ENCODE data around the gene GALR2.

GALR2 gene

DNA sequence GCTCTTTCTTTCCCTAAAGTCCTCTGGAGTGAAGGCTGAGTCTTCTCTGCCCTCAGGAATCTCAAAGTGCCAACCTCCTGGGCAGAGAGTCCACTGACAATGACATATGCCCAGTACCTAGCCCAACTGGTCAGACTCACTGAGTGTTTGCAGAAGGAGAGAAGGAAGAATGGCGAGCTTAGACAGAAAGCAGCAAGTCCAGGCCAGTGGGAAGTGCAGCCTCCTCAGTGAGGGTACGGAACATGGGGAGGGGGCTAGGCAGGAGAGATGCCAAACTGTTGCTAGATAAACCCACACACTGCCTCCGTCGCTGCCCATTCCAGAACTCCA is 28.3 kb downstream of the GALR2 start:
- no peak for DNase-seq

DNA sequence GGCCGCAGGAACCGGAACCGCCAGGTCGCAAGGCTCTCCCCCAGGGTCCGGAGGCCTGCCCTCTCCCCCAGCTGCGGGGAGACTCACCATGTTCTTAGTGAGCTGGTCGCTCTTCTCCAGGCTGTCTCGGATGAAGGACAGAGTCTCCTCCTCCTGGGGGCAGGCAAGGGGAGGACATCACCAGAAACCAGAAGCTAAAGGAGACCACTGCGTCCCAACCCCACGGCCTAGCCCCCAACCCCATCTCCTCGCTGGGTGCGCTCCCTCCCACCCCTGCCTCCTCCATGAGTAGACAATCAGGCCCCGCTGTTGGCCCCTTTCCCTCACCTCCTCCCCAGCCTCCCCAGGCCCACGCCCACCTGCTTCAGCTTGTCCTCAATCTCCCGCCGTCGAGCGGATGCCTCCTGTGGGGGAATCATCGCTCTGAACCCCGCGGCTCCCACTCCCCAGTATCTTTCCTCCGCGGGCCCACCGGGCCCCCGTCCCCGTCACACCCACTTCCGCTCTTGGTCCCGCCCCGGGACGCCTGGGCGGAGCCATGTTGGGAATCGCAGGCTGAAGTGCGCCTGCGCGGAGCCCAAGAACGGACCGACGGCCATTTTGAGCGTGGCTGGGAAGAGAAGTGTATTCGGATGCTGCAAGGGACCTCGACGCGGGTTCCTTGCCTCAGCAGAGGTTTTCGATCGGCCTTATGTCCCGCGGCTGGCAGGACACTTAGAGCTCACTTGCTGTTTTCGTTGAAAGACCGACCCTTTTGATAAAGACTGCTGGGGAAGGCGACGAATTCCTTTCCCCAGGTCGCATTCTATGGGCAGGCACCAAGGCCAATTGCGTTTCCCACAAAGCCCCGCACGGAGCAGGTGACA is 28.9 kb downstream of the GALR2 start, which contains the start of gene EXOC7:
TSS of gene EXOC7 (minus strand) at position 514 of the 866 bp plus-strand sequence. CDS start at position 419, 95 bp downstream.
- peak; percentile 97 to 99 for DNase-seq

DNA sequence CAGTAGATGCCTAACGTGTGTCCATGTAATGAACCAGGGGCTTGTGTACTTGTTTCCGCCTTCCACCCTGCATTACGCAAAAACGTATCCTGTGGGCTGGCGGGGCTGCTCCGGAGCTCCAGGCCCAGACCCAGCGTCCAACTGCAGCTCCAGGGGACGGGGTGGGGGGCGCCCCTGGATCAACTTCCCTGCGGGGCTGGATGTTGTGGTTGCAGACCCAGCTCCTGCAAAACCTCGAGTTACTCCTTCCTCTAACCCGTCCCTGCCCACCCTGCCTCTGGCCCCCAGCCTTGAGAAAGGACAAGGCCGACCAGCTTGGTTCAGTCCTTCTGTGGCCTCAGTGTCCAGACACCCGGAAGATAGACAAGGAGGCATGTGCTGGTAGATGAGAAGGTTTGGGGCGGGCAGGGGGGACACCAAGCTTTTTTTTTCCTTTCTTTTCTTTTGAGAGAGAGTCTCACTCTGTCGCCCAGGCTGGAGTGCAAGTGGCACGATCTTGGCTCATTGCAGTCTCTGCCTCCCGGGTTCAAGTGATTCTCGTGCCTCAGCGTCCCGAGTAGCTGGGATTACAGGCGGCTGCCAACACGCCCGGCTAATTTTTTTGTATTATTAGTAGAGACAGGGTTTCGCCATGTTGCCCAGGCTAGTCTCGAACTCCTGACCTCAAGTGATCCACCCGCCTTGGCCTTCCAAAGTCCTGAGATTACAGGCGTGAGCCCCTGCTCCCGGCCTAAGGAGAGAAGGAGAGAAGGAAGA is 29.7 kb downstream of the GALR2 start:
- DNase-seq, result no peak

DNA sequence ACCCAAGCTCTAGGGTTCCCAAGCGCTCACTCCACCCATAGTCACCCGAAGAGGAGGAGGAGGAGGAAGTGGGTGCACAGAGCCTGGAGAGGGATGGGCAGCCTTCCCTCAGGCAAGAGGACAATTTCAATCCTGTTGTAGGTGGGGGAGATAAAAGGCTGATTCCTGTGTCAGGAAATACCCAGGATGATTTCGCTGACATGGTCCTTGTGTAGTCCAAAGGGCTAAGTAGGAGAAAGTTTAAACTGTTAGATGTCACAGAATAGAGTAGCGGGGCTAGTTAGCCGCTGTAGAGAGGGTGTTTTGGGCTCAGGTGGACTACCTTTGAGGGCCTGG is 30.3 kb downstream of the GALR2 start:
- no peak for DNase-seq

DNA sequence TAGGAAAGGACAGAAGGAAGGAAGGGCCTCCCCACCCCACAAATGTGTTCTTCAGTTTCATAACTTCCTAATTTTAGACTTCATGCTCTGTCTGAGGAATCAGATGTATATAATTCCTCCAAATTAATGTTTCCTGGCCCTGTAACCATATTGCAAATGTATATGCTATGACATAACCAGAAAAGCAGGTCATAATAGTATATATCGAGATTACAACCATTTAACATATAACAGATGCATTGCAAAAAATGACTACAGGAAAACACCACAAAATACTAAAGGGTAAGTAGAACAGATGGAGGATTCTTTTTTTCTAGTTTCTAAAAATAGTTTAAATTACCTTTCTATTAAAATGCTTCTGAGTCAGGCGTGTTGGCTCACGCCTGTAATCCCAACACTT is 32.1 kb downstream of the GALR2 start:
- no peak for DNase-seq

DNA sequence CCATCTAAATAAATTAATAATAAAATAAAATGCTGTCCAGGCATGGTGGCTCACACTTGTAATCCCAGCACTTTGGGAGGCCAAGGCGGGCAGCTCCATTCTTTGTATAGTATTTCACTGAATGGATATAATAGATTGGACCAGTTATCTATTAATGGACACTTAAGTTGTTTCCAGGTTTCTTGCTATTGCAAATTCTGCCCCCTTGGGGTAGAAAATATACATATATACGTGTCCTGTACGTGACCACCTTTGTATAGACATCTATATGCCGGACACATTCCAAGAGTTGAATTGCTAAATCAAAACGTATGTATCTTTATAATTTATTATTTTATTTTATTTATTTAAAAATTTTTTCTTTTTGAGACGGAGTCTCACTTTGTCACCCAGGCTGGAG is 32.9 kb downstream of the GALR2 start:
- DNase-seq, result no peak

DNA sequence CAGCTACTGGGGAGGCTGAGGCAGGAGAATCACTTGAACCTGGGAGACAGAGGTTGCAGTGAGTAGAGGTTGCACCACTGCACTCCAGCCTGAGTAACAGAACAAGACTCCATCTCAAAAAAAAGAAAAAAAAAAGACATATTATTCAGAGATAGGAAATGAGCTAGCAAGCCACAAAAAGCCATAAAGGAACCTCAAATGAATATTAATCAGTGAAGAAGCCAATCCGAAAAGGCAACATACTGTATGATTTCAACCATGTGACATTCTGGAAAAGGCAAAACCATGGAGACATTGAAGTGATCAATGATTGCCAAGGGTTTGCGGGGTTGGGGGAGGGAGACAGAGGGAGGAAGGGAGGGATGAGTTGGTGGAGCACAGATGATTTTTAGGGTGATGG is 37.4 kb downstream of the GALR2 start:
- DNase-seq, result no peak

DNA sequence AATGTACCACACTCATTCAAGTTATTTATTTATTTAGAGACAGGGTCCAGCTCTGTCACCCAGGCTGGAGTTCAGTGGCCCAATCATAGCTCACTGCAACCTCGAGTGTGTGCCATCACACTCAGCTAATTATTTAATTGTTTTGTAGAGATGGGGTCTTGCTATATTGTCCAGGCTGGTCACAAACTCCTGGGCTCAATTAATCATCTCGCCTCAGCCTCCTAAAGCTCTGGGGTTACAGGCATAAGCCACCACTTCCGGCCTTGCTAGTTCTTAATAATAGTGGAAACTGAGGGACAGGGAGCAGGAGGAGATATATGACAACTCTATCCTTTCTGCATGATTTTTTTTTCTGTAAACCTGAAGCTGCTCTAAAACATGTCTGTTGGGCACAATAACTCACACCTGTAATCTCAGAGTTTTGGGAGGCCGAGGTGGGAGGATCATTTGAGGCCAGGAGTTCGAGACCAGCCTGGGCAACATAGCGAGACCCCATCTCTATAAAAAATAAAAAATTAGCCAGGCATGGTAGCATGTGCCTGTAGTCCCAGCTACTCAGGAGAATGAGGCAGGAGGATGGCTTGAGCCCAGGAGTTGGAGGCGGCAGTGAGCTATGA is 40.7 kb downstream of the GALR2 start:
- no peak for DNase-seq

DNA sequence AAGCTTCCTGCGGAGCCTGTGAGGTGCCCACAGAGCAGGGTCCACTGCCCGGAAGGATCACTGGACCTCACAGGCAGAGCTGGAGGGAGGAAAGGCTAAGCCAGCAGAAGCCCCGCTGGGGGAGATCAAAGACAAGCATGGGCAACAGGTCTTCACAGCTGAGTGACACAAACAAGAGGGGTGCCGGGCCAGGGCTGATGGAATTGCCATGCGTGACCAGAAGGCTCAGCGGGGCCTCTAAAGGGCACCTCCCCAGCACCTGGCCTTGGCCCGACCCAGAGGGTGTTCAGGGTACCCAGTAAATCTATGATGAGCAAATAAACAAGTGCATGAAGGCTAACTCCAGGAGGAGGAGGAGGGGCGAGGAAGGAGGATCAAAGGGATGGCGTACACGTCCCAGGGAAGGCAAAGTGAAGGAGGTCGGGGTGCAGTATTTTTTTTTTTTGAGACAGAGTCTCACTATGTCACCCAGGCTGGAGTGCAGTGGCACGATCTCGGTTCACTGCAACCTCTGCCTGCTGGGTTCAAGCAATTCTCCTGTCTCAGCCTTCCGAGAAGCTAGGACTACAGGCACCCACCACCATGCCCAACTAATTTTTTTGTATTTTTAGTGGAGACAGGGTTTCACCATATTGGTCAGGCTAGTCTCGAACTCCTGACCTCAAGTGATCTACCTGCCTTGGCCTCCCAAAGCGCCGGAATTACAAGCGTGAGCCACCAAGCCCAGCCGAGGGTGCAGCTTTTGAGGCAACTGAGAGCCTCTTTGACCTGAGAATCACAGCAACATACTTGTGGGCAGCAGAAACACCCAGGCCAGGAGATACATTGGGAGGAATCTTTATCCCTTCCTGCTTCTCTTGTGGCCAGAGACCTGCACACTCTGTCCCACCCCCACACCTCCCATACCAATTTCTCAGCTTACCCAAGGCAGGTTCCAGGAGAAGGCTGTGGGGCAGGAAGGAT is 45.1 kb downstream of the GALR2 start:
- DNase-seq, result no peak

DNA sequence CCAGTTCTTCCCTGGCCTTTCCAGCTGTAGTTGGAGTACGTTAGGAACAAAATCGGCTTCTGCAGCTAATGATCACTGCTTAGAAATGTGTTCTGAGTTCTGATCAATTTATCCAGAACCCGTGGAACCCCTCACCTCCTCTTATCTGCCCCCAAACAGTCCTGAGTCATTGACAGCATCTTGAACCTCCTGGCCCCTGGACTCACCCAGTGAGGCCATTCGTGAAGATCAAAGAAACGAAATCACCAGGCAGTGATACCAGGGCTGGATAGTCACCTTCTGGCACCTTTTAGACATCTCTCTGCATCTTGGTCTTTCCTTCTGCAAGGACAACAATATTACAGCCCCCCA is 46.1 kb downstream of the GALR2 start:
- DNase-seq, result no peak

DNA sequence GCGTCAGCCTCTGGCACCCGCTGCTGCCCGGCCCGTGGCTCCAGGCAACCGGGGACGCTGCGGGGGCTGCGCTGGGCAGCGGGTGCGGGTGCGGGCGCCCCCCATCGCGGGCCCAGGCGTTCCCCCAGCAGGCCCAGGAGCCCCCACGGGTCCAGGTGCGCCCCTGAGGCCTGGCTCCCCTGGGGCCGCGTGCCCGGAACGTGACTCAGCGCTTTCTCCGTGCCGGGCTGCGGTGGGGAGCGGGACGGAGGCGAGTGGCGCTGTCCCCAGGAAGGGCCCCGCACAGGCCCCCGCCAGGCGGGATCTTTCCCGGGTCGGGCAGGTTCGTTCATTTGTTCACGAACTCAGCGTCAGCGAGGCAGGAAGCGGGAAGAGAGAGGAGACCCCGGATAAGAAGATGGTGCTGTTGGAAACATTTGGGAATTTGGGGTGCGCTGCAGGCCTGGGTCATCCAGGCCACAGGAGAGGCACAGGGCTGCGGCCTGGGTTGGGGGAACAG is 47.4 kb downstream of the GALR2 start:
- DNase-seq, result peak in 1 of 2 experiments; percentile 55

DNA sequence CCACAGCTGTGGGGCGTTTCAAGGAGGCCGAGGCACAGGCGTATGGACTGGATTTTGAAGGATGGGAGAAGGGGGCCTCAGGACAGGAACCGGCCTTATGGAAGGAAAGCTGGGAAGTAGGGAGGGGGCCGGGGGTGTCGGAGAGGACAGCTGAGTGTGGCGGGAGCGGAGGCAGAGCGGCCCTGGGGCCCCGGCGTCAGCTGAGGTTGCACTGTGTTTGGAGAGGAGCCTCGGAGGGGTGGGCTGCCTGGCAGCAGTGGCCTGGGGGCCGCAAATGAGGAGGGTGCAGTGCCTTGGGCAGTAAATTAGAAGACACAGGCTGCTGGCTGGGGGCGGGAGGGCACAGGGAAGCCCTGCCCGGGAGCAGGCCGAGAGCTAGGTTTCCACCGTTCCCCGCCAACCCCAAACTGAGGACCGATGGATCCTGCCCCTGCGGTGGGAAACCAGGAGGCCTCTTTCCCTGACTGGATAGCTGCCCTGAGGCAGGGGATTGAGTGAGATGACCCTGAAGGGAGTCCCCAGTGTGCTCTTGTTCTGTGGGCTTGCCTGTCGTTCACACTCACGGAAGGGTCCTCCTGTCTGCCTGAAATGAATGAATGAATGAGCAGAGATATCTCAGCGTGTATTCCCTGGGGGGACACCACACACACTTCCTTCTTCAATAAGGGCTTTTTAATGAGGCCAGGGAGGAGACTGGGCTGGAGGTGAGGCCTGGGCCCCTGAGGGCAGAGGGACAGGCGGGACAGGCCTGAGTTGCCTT is 48.0 kb downstream of the GALR2 start:
- no peak for DNase-seq

DNA sequence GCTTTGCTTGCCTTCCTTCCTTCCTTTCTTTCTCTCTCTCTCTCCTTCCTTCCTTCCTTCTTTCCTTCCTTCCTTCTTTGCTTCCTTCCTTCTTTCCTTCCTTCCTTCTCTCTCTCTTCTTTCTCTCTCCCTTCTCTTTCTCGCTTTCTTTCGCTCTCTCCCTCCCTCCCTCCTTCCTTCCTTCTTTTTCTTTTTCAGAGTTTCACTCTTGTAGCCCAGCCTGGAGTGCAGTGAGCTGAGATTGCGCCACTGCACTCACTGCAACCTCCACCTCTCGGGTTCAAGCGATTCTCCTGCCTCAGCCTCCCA is 48.6 kb downstream of the GALR2 start:
- no peak for DNase-seq

DNA sequence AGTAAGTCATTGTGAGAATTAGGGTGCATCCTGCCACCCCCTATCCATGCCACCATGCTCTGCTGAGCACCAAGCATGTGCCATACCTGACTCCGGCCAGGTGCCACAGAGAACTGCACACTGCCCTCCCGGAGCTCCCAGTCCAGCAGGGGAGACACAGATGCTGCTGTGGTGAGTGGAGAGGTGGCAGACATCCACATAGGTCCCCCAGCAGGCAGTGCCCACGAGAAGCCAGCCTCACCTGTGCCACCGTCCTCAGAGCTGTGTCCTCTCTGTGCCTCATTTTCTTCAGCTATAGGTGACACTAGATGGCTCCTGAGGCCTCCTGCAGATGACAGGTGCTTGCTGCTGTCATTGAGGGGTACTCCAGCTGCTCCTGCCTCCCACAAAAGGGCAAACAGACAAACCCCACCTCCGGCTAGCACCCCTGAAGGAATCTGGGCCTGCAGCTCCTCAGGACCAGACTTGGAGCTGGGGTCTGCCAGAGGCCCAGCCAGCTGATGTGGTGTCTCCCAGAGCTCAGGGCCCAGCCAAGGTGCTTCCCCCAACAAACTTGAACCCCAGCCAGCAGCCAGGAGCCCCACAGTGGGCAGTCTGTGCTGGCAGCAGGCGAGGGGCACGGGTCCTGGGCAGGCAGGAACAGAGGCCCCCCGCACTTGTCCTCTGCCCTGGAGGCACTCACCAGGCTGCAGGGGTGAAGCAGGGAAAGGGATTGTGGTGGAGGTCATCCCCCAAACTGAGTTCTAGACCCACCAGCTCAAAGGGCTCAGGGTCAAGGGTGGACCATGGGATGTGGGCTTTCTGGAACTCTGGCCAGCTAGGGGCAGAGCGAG is 49.4 kb downstream of the GALR2 start:
- no peak for DNase-seq

DNA sequence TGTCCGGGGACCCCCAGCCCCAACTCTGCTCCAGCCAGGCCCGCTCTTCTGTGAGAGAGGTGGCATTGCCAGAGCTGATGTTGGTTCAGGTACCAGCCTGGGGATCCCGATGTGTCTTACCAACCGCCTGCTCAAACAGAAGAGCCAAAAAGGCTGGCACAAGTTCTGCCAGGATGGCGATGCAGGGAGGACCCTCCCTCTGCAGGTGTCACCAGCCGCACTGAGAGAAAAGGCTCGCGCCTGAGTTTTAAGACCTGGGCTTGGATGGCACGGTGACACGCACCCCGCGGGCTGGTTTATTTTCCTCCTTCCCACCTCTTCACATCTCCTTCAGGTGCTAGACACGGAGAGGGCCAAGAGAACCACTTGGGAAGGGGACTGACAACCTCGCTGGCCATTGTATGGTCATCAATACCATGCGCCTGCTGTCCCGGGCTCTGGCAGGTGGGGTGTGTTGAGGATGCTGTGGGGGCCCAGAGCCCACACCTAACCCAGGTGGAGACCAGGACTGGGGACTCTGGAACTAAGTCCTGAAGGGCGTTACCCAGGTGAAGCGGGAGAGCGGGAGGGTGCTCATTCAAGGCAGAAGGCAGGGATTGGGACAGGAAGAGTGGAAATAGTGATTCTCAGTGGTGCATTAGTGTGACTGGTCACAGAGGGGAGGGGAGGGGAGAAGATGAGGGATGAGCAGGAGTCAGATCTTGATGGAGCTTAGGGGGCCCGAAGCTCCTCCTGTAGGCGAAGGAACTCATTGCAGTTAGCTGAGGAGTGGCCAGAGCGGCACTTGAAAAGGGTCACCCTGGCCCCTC is 50.2 kb downstream of the GALR2 start:
- DNase-seq, result no peak

DNA sequence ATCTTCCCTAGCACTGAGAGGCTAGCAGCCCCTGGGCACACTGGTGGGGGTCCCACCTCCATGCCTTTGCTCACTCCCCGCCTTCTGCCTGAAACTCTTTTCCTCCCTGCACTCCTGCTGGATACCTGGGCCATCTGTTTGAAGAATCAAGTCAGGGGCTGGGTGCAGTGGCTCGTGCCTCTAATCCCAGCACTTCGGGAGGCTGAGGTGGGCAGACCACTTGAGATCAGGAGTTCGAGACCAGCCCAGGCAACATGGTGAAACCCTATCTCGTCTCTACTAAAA is 50.8 kb downstream of the GALR2 start:
- no peak for DNase-seq

DNA sequence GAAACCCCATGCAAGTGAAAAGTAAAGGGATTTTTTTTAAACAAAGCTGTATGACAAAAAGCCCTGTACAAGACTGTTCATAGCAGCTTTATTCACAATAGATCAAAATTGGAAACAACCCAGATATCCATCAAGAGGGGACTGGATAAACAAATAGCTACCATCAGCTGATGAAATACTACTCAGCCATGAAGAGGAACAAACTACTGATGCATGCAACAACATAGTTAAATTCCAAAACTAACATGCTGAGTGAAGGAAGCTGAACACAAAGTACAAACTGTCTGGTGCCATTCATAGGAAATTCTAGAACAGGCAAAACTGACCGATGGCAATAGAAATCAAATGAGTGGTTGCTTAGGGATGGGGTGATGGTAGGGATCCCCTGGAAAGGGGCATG is 51.3 kb downstream of the GALR2 start:
- no peak for DNase-seq
